GM18508 (cell line): Measurements from ENCODE around the gene GFRA4.
"Not testable (repeated sequence)": the region's sequence is repeated elsewhere in the genome, so short reads cannot be mapped to it uniquely, and the experiment has no call there.

Source experiments
- ATAC-seq: cut with Tn5 transposase; IDR thresholded peaks from one replicate; pipeline ENCODE4 v1.9.1; 2021; ENCODE audit warnings: moderate number of reproducible peaks; ENCODE audit not compliant: insufficient read depth, unreplicated experiment

The GFRA4 gene

GRCh38 chr20:3628502-3629314 lies 34.5 kb downstream of the GFRA4 start:
- no peak for ATAC-seq

GRCh38 chr20:3627476-3627875 lies 35.7 kb downstream of the GFRA4 start:
- no peak for ATAC-seq

DNA sequence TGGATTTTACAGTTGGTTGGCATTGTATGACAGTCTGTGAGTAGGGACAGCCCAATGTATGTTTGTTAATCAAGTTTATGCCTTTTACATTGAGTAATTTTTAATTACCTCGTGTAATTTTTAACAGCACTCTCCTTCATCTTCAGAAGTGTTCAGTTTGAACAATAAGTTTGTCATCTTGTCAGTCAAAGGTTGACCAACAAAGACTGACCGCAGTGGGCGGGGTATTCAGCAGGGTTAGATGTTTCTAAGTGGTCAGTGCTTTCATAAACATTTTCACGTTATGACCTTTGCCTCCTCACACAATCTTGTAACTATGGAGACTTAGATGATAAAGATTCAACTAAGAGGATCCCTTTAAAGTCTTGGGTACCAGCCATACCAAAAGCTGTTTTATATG lies 40.8 kb downstream of the GFRA4 start:
- ATAC-seq = no peak

- no peak for ATAC-seq
Observed at GRCh38 chr20:3621111-3621510, 42.1 kb downstream of the GFRA4 start.

DNA sequence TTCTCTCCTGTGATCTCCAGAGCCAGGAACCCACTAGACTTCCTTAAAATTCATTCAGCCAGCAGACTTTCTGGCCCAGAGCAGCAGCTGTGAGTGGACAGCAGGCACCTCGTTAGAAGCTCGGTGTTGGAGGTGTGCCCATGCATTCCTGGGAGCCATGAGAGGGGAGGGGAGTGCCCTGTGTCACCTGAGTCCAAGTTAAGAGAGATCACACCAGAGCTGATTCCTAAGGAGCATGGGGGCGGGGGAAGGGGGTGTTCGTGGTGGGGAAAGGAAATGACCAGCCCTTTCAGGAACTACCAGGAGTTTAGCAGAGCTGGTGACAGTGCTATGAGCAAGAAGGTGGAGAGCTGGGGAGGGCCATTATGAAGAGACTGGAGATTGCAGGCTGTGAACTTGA lies 46.9 kb downstream of the GFRA4 start:
- ATAC-seq = no peak

- not testable (repeated sequence) for ATAC-seq
Observed at GRCh38 chr20:3615171-3615840, 47.9 kb downstream of the GFRA4 start.

GRCh38 chr20:3614466-3614865 lies 48.7 kb downstream of the GFRA4 start:
- no peak for ATAC-seq

GRCh38 chr20:3613821-3614440 lies 49.3 kb downstream of the GFRA4 start:
- ATAC-seq = no peak

GRCh38 chr20:3612795-3613572 lies 50.2 kb downstream of the GFRA4 start:
- ATAC-seq = no peak

DNA sequence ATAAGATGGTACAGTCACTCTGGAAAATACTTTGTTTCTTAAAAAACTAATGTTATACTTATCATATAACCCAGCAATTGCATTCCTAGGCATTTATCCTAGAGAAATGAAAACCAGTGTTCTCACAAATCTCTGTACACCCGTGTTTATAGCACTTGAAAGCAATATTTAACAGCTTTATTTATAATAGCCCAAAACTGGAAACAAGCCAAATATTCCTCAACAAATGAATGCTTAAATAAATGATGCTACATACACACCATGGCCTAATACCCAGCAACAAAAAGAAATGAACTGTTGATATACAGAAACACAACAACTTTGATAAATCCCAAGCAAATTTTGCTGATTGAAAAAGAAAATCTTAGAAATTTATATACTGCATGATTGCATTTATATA lies 51.3 kb downstream of the GFRA4 start:
- no peak for ATAC-seq
